Esophagus (tissue), 2 donors: ENCODE measurements around the gene SLC7A10. TPM values are rescaled to one million over a fixed set of nuclear protein-coding genes. Genes with fewer than 3 reads are reported as not detected.

Source experiments
- H3K27ac ChIP-seq, 2 donors: one replicate each; pipeline ENCODE4 v1.5.1; 2013; ENCODE audit warnings: low read depth in 2 of 2, mild to moderate bottlenecking in 2 of 2, inconsistent platforms in 1 of 2, low read length in 1 of 2, moderate library complexity in 1 of 2
- H3K27me3 ChIP-seq, 2 donors: one replicate each; pipeline ENCODE4 v1.6.1; 2013; ENCODE audit warnings: low read length in 2 of 2, control low read depth in 1 of 2, mild to moderate bottlenecking in 1 of 2; ENCODE audit not compliant: insufficient read depth in 2 of 2, control insufficient read depth in 1 of 2
- H3K36me3 ChIP-seq, 2 donors: one replicate each; pipeline ENCODE4 v1.6.1; 2013; ENCODE audit warnings: low read length in 1 of 2; ENCODE audit not compliant: control insufficient read depth in 2 of 2, insufficient read depth in 2 of 2
- H3K4me1 ChIP-seq, 2 donors: one replicate each; pipeline ENCODE4 v1.6.1; 2013; ENCODE audit warnings: low read length in 1 of 2; ENCODE audit not compliant: control insufficient read depth in 2 of 2, insufficient read depth in 2 of 2
- H3K4me3 ChIP-seq, 2 donors: one replicate each; pipeline ENCODE4 v1.5.1; 2013; ENCODE audit warnings: low read length in 2 of 2, mild to moderate bottlenecking in 2 of 2, low read depth in 1 of 2, moderate library complexity in 1 of 2
- H3K9me3 ChIP-seq, 2 donors: one replicate each; pipeline ENCODE4 v1.6.1; 2013; ENCODE audit warnings: mild to moderate bottlenecking in 2 of 2, low read depth in 1 of 2, low read length in 1 of 2, moderate library complexity in 1 of 2; ENCODE audit not compliant: control insufficient read depth in 2 of 2, insufficient read depth in 1 of 2
- WGBS, 2 donors: extraction: QIAGEN DNeasy Blood & Tissue Kit; methylation state at CpG; one replicate each; pipeline ENCODE4 v1.1.7; 2013; 5-methylcytosine and 5-hydroxymethylcytosine counted together
- polyA plus RNA-seq, 2 donors: library from polyadenylated mRNA; stranded (reverse); fragments of 200-250 nt; gene quantifications; one replicate each; pipeline ENCODE4 v1.2.3, GENCODE V29; 2013
- donor health status: healthy with polysubstance abuse.
- donor health status: Bipolar disorder and iron deficiency.

The SLC7A10 gene
- polyA plus RNA-seq, 2 donors = 0.04 TPM; not detected in 1

DNA sequence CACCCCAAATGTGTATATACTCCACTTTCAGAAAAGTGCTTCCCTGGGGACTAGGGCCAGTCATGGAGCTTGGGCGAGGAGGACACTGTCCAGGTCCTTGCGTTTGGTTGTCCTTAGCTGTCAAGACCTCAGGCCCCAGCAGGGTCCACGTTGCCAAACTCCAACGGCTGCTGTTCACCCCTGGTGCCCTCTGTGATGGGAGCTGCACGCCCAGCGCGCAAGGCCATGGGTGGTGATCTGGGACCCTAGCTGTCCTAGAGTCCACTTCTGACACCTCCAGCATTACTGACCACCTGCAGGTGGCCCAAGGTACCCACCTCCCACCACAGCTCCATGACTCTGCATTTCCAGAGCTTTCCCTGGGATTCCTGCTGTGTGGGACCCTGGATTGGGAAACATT is 27.5 kb downstream of the SLC7A10 start:
- no peaks in the 10 kb centered on the region for H3K27me3 ChIP-seq
- H3K4me3 ChIP-seq = no peak overlapping the region
- WGBS, 2 donors = 90 to 92% methylated on average over 7 of the region's 7 CpGs
- peaks cover 0 to 5% of the 10 kb centered on the region in 2 donors for H3K36me3 ChIP-seq
- no peak overlapping the region for H3K27ac ChIP-seq
- no peaks in the 10 kb centered on the region for H3K9me3 ChIP-seq
- H3K4me1 ChIP-seq = peaks cover 3 to 5% of the 10 kb centered on the region in 2 donors

DNA sequence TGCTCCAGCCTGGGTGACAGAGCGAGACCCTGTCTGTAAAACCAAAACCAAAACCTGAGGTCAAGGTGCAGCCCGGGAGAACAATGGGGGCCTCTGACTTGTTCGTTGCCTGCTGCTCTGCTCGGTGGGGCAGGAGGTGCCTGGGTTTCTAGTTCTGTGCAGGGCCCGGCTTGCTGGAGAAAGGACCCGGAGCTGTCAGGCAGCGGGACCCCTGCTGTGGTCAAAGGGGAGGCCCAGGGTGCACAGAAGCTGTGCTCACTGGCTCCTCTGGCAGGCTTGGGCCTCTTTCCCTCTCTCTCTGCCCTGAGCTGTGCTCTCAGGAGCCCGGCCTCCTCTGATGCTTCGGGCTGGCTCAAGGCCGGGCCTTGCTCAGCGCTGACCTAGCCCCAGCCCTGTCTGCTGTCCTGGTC is 28.1 kb downstream of the SLC7A10 start:
- Histone ChIP-seq H3K27ac (no peak overlapping the region), H3K9me3 (no peaks in the 10 kb centered on the region), H3K4me1 (peaks cover 3 to 5% of the 10 kb centered on the region in 2 donors), H3K27me3 (no peaks in the 10 kb centered on the region), H3K36me3 (peaks cover 0 to 5% of the 10 kb centered on the region in 2 donors), H3K4me3 (no peak overlapping the region)
- 79 to 89% methylated on average over 11 of the region's 11 CpGs for WGBS, 2 donors

DNA sequence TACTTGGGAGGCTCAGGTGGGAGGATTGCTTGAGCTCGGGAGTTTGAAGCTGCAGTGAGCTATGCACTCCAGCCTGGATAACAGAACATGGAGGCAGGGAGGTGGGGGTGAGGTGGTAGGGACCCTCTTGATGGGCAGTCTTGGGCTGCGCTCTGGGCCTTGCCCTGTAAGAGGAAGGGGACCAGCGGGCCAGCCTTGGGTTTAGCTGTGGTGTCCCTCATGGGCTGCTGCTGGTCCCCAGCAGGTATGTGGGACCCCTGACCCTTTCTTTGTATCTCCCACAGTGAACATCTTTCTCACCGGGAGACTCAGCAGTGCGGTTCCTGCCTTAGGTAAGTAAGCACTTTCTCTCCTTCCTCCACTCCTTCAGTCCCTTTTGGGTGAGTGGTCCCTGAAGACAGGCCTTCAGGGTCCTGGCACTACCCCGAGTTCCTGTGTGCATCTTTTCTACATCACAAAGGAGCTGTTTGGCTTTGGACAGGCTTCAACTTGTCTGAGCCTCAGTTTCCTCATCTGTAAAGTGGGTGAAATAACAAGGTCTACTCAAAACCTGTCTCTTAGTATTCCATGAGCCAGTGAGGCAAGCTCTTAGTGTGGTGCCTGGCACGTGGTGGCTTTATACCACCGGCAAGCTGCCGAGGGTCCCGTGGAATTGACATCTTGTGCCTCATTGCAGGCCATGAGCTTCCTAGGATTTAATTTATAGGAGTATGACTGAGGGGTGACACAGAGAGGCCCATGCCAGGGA is 29.0 kb downstream of the SLC7A10 start:
- 92 to 93% methylated on average over 10 of the region's 10 CpGs for WGBS, 2 donors
- no peaks in the 10 kb centered on the region for H3K27me3 ChIP-seq

DNA sequence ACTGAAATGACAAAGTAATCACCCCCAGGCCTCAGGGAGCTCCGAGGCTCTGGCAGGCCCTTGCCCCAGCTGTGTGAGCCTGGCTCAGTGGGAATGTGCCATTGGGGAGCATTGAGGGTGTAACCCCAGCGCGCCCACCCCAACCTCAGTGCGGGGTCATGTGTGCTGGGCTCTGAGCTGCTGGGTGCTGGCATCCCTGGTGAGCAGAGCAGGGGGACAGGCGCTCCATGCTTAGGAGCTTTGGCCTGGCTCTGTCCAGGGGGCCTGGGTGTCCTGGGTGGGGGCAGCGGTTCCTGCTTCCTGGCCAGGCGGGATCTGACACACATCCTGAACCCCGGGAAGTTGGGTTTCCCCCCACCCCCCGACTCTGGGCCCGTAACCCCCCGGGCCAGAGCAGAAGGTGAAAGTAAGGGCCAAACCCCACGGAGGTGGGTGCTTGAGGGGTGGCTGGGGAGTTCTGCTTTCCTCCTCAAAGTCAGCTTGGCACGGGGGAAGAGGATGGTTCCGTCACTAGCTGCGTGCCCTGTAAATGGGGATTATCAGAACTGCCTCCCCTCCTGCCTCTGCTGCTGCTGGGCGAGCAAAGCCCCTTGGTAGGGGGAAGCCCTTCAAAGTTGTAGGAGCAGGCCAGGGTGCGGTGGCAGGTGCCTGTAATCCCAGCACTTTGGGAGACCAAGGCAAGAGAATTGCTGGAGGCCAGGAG is 29.9 kb downstream of the SLC7A10 start:
- WGBS, 2 donors = 72% methylated on average over 17 of the region's 17 CpGs
- Histone ChIP-seq H3K36me3 (peaks cover 0 to 5% of the 10 kb centered on the region in 2 donors), H3K9me3 (no peaks in the 10 kb centered on the region), H3K27me3 (no peaks in the 10 kb centered on the region), H3K4me3 (peak overlapping the region; percentile 61 to 73), H3K27ac (no peak overlapping the region), H3K4me1 (peaks cover 3 to 5% of the 10 kb centered on the region in 2 donors)

More for the DNA sequence above, 29.0 kb downstream of the SLC7A10 start:
- no peak overlapping the region for H3K27ac ChIP-seq
- peaks cover 0 to 5% of the 10 kb centered on the region in 2 donors for H3K36me3 ChIP-seq
- H3K4me3 ChIP-seq = no peak overlapping the region
- no peaks in the 10 kb centered on the region for H3K9me3 ChIP-seq
- peaks cover 3 to 5% of the 10 kb centered on the region in 2 donors for H3K4me1 ChIP-seq

DNA sequence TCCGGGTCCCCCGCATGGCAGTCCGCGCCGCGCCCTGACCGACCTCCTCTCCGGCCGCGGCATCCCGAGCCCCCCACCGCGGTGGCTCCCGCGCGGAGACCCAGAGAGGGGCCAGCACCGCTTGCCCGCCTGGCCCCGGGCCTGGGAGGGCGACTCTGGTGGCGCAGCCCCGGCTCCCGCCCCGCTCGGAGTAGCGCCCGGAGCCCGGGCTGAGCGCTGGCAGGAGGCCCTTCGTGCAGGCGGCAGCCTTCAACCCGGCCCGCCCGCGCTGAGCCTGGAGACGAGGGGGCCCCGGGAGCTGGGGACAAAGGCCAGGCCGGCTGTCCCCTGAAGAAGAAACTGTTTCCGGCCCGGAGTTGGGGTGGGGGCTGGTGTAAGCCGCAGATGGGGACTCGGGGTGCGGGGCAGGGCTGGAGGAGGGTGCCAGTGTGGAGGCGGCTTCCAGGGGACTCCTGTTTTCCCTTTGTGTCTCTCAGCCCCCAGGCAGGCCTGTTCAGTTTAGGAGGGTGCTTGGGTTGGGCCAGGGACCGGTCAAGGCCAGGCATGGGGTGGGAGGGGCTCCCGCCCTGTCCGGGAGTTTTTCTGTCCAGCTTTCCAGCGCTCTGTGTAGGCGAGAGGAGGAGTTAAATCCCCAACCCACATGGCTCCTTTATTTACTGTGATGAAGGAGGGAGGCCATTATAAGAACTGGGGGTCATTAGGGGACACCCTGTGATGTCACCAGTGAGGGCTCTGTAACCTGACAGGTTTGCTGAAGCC is 30.6 kb downstream of the SLC7A10 start:
- 4% methylated on average over 36 to 49 of the region's 49 CpGs for WGBS, 2 donors
- Histone ChIP-seq H3K27me3 (no peaks in the 10 kb centered on the region), H3K36me3 (peaks cover 0 to 5% of the 10 kb centered on the region in 2 donors), H3K4me3 (peak overlapping the region; percentile 61 to 73), H3K27ac (no peak overlapping the region), H3K9me3 (no peaks in the 10 kb centered on the region), H3K4me1 (peaks cover 3 to 5% of the 10 kb centered on the region in 2 donors)

DNA sequence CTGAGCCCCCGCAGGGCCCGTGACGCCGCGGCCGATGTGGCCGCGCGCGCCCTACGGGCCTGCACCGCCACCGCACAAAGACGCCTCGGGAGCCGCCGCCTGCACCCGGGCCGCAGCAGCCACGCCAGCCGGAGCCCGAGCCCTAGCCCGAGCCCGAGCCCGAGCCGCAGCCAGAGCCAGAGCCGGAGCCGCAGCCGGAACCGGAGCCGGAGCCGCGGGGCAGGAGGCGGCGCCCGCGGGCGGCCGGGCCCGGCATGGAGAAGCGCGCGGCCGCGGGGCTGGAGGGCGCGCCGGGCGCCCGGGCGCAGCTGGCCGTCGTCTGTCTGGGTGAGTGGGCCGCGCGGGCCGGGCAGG is 31.1 kb downstream of the SLC7A10 start:
- 0% methylated on average over 47 to 57 of the region's 57 CpGs for WGBS, 2 donors

DNA sequence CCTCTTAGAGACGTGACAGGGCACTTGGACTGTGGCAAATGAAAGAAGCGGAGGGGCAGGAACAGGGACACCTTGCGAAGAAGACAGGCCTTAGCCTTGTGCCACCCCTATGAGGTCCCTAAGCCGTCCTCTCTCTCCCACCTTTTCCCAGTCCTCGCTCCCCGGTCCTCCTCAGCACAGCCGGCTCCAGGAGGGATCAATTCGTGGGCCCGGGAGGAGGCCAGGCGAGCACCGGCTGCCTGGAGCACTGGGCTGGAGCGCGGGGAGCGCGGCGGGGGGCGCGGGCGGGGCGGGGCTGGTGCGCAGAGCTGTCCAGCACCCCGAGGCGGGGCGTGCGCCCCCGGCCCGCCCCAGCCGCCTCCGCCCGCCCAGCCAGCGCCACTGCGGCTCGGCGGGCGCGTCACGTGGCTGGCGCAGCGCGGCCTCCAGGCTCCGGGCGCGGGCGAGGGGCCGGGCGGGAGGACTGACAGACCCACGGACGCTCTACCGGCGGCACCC is 31.7 kb downstream of the SLC7A10 start, which contains the start of gene LRP3:
LRP3 (plus strand) TSS at position 466 of the 498 bp plus-strand sequence. CDS start 456 bp downstream, outside the sequence.
- no peaks in the 10 kb centered on the region for H3K27me3 ChIP-seq
- no peaks in the 10 kb centered on the region for H3K9me3 ChIP-seq
- 4 to 8% methylated on average over 26 to 50 of the region's 50 CpGs for WGBS, 2 donors
- no peak within 1 kb of the TSS for H3K27ac ChIP-seq
- peak within 1 kb of the TSS; percentile 61 to 73 for H3K4me3 ChIP-seq
- peaks cover 0 to 2% of the 10 kb centered on the region in 2 donors for H3K36me3 ChIP-seq
- peaks cover 3 to 5% of the 10 kb centered on the region in 2 donors for H3K4me1 ChIP-seq

More for the DNA sequence above, 31.1 kb downstream of the SLC7A10 start:
- Histone ChIP-seq H3K27me3 (no peaks in the 10 kb centered on the region), H3K9me3 (no peaks in the 10 kb centered on the region), H3K4me3 (peak overlapping the region; percentile 61 to 73), H3K4me1 (peaks cover 3 to 5% of the 10 kb centered on the region in 2 donors), H3K27ac (no peak overlapping the region), H3K36me3 (peaks cover 0 to 5% of the 10 kb centered on the region in 2 donors)

DNA sequence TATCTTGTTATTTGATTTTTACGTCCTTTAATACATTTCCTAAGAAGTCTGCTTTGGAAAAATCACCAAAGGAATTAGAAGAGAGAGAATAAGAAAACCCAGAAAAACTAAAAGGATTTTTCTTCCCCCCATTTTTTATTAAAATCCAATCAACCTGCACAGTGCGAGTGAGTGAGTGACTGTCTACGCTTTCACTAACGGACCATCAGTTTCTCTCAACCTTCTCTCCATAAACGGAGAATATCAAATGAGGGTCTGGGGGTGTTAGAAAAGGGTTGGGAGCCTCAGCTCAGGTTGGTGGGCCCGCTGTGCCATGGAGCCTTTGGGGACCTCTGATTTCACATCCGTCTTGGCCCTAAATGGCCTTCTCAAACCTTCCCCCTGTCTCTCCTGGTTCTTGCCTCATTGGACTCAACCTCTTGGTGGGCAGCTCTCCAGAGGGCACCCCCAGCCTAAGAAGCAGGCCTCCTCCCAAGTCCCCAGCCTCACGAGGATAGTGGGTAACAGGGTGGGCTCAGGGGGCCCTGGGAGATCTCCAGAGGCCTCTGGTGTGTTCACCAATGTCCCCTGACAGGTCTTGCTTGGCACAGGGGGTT is 32.3 kb downstream of the SLC7A10 start:
- Histone ChIP-seq H3K4me3 (no peak overlapping the region), H3K27ac (no peak overlapping the region), H3K4me1 (peaks cover 3 to 5% of the 10 kb centered on the region in 2 donors), H3K36me3 (peaks cover 0 to 2% of the 10 kb centered on the region in 2 donors), H3K27me3 (no peaks in the 10 kb centered on the region), H3K9me3 (no peaks in the 10 kb centered on the region)
- 79 to 84% methylated on average over 8 of the region's 8 CpGs for WGBS, 2 donors

DNA sequence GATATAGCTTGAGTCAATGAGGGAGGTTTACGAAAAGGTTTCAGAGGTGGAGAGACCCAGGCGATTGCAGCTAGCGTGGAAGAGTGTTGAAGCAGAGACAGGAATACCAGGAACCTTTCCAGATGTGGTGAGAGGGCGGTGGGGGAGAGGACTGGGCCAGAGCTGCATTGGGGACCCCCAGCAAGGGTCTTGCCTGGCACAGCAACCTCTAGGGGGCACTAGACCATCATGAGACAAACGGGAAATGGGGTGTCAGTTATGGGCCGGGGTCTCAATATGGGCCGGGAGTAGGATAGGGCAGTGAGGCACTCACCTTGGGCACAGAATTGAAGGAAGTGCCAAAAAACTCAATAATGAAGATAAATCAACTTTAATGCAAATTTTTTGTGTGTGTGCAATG is 33.6 kb downstream of the SLC7A10 start:
- WGBS, 2 donors = 72 to 80% methylated on average over 7 of the region's 7 CpGs
- no peaks in the 10 kb centered on the region for H3K27me3 ChIP-seq

More for the DNA sequence above, 33.6 kb downstream of the SLC7A10 start:
- Histone ChIP-seq H3K36me3 (peaks cover 0 to under 1% of the 10 kb centered on the region in 2 donors), H3K9me3 (no peaks in the 10 kb centered on the region), H3K4me1 (peaks cover 3 to 5% of the 10 kb centered on the region in 2 donors), H3K4me3 (no peak overlapping the region), H3K27ac (no peak overlapping the region)
